RKO (cell line): Measurements from ENCODE around the gene PKNOX2.

Experiments used
- DNase-seq: peaks from one replicate; pipeline ENCODE4 v3.0.0-alpha.2; 2016; ENCODE audit warnings: low spot score

PKNOX2 gene

GRCh38 chr11:125413226-125413625, 248.7 kb downstream of the PKNOX2 start:
- no peak for DNase-seq

GRCh38 chr11:125414121-125414520, 249.6 kb downstream of the PKNOX2 start:
- DNase-seq = no peak

- DNase-seq = no peak
These were observed 252.7 kb downstream of the PKNOX2 start for GRCh38 chr11:125416981-125417935.

- no peak for DNase-seq
These were observed 253.8 kb downstream of the PKNOX2 start for GRCh38 chr11:125418396-125418795.

GRCh38 chr11:125422681-125423080, 258.1 kb downstream of the PKNOX2 start:
- no peak for DNase-seq

- no peak for DNase-seq
These were observed 258.8 kb downstream of the PKNOX2 start for GRCh38 chr11:125423247-125423849.

- no peak for DNase-seq
These were observed 261.1 kb downstream of the PKNOX2 start for GRCh38 chr11:125425601-125426000.

GRCh38 chr11:125426818-125427528, 262.4 kb downstream of the PKNOX2 start:
- no peak for DNase-seq

GRCh38 chr11:125428486-125429173, 264.1 kb downstream of the PKNOX2 start:
- no peak for DNase-seq

GRCh38 chr11:125429174-125429707, 264.7 kb downstream of the PKNOX2 start:
- DNase-seq = peak; percentile 29

- DNase-seq = no peak
These were observed 265.5 kb downstream of the PKNOX2 start for GRCh38 chr11:125429807-125430678.

- DNase-seq = no peak
These were observed 266.5 kb downstream of the PKNOX2 start for GRCh38 chr11:125431009-125431408.

GRCh38 chr11:125431481-125431880, 266.9 kb downstream of the PKNOX2 start:
- DNase-seq = no peak

- DNase-seq = no peak
These were observed 269.0 kb downstream of the PKNOX2 start for GRCh38 chr11:125433454-125434121.

- DNase-seq = no peak
These were observed 271.1 kb downstream of the PKNOX2 start for GRCh38 chr11:125435461-125436238.

GRCh38 chr11:125441648-125442410, 277.3 kb downstream of the PKNOX2 start:
- DNase-seq = no peak

- DNase-seq = no peak
These were observed 278.4 kb downstream of the PKNOX2 start for GRCh38 chr11:125442946-125443345.

- DNase-seq = no peak
These were observed 279.3 kb downstream of the PKNOX2 start for GRCh38 chr11:125443767-125444311.
